SKM-1 treated with dmso at 0.1 percent for 144 hours (cell line): Measurements from ENCODE around the gene PRR5.
A peak's percentile ranks its signal among the peaks of the same experiment; 100 is the strongest.

ENCODE experiments used
- DNase-seq: peaks from one replicate; lab custom pipeline; 2025; ENCODE audit not compliant: unreplicated experiment; lab: John Stamatoyannopoulos, UW

PRR5 gene

DNA sequence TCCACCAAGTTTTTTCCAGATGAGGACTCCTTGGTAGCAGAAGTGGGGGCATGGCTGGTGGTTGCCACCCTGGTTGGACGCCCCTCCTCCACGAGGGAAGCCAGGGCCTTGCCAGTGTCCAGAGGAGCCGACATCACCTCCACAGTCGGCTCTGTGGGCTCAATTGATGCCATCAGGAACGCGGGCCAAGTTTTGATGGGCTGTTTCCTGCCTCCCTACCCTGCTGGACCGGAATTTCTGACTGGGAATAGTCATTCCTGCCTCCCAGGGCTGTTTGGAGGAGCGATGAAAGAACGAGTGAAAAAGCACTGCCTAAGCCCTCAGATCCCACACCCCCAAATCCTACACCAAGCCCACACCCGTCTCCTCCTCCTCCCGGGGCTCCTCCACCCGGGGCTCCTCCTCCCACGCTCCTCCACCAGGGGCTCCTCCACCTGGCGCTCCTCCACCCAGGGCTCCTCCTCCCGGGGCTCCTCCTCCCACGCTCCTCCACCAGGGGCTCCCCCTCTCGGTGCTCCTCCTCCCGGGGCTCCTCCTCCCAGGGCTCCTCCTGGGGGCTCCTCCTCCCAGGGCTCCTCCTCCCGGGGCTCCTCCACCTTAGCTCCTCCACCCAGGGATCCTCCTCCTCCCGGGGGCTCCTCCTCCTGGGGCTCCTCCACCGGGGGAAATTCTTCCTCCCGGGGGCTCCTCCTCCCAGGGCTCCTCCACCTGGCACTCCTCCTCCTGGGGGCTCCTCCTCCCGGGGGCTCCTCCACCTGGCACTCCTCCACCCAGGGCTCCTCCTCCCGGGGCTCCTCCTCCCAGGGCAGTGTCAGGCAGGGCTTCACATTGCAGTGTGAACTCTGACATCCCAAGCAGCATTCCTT is 10.0 kb upstream of the PRR5 start:
- DNase-seq: no peak

GRCh38 chr22:44692662-44693007 is 9.4 kb upstream of the PRR5 start:
- no peak for DNase-seq

DNA sequence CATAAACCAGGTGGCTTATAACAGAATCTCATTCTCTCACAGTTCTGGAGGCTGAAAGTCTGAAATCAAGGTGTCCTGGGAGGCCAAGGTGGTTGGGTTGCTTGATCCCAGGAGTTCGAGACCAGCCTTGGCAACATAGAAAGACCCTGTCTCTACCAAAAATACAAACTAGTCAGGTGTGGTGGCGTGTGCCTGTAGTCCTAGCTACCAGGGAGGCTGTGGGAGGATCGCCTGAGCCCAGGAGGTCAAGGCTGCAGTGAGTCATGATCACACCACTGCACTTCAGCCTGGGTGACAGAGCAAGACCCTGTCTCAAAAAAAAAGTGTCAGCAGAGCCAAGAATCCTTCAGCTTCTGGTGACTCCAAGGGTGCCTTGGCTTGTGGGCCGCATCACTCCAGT is 8.9 kb upstream of the PRR5 start:
- DNase-seq: no peak

DNA sequence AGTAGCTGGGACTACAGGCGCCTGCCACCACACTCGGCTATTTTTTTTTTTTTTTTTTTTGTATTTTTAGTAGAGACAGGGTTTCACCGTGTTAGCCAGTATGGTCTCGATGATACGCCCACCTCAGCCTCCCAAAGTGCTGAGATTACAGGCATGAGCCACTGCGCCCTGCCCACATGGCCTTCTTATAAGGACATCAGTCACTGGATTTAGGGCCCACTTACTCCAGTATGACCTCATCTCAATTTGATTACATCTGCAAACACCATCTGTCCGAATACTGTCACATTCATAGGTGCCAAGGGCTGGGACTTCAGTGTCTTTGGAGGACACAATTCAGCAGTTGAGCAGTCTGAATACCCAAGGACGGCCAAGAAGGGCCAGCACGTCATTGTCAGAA is 8.2 kb upstream of the PRR5 start:
- no peak for DNase-seq

DNA sequence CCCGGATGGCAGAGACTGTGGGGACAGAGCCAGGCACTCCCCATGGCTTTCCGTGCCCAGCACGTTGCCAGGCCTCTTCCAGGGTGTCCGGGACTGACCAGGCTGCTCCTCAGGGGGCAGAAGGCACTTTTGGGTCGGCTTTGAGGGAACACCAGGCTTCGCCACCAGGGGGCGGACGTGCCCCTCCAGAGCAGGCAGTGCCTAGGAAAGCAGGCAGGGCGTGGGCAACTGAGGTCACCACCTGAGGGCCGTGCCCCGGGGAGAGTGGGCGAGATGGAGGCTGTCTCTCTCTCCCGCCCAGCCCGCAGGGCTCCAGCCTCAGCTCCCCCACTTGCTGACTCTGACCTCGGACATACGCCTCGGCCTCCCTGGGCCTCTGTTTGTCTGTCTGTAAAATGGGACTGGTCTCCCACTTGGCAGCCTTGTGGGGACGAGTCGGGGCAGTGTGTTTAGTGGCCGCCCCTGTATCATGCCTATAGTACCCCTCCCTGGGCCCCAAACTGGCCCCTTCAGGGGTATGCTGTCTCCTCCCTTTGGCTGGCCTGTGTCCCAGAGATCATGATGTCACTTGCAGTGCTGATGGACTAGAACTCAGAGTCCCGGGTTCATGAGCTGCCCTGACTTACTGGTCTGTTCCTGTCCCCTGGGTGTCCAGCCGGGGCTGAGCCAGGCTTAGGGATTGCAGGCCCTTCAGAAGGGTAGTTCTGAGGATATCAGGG is 4.4 kb upstream of the PRR5 start:
- DNase-seq: peak; percentile 50

DNA sequence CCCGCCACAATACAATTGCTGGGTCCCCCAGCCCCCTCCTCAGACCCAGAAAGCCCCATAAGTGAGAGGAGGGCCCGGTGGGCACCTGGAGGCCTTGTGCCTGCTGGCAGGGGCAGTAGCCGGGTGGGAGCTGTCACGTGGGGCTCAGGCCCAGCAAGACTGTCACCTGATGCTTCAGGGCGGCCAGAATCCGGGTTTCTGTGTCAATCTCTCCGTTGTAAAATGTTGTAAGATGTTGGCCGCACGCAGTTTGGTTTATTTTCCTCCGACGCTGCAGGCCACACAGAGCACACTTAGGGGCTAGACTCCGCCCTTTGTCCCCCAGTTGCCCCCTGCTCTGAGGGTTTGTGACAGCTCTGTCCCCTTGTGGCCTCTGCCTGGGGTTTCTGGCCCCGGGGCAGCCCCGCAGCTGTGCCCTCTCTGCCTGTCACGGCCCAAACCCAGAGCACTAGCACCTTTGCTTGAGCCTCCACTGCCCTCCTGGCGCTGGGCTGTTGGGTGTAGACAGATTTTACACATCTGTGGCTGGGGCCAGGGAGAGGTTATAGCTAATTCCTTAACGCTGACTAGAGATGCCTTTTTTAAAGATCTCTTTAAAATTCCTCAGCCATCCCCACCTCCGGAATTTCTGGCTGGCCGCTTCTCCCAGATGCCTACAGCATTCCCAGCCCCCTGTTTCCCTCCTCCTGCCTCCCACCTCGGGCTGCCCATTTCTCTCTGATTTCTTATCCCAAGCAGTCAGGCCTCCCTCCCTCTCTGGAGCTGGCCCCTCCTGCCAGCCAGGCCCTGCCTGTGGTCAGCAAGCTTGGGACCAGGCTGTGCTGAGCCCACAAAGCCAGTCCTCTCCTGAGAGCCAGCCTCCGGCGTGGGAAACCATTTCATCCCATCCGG is 3.2 kb upstream of the PRR5 start:
- no peak for DNase-seq

GRCh38 chr22:44700456-44700855 is 1.5 kb upstream of the PRR5 start:
- DNase-seq: no peak

GRCh38 chr22:44701187-44701790 is 715 bp upstream of the PRR5 start:
- no peak for DNase-seq

GRCh38 chr22:44702479-44703198 is 635 bp downstream of the PRR5 start:
- no peak for DNase-seq

- no peak for DNase-seq
Observed at GRCh38 chr22:44703255-44703870, 1.4 kb downstream of the PRR5 start.

DNA sequence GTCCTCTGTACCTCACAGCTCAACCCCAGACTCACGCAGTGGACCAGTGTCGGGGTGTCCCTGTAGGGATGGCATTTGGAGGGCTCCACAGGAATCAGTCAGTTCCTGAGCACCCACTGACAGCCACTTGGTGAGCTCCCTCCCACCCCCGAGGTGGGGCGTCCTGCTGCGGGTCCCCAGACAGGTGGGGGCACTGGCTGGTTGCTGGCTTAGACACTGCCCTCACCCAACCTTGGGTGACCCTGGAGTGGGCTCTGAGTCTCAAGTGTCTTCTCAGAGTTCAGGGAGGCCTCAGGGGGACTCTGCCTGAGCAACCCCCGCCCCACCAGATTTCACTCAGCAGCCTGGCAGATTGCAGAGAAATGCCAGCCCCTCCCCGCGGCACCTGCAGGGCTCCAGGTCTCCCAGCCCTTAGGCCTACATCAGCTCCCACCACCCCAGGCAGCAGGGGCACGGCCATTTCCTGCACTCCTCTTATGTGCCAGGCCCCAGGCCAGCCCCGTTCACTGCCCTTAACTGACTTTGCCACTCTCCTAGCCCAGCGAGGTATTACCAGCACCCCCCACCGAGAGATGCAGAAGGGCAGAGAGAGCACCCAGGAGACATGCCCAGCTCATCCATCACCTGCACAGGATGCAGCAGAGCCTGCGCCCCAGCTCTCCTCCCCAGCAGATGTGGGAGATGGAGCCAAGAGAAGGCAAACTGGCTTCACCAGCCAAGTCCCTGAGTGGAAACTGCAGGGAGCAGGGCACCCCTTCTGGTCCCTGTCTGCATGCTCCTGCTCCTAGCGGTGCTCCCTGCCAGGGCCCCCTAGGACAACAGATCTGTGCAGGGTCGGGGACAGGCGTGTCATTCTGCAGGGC is 2.4 kb downstream of the PRR5 start:
- DNase-seq: no peak

- no peak for DNase-seq
Observed at GRCh38 chr22:44705022-44705297, 3.0 kb downstream of the PRR5 start.

- no peak for DNase-seq
Observed at GRCh38 chr22:44706488-44706887, 4.5 kb downstream of the PRR5 start.

DNA sequence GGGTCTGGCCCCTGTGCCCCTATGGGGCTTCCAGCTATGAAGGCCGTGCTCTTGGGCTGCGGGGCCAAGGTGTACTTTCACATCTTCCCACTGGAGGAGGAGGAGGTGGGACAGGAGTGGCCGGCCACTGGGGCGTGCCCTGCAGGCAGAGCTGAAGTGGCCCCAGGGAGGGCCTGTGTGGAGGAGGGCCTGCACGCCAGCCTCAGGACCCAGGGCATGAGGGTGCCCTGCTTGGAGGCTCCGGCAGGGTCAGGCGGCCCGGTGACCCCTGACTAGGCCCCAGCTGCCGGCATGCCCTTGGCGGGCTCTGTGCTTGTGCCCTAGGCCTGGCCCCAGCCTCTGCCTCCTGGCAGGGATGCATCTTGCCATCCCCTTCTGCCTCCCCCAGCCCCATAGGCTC is 5.2 kb downstream of the PRR5 start:
- DNase-seq: no peak

GRCh38 chr22:44707752-44708151 is 5.7 kb downstream of the PRR5 start:
- no peak for DNase-seq

- DNase-seq: no peak
Observed at GRCh38 chr22:44709881-44710392, 7.9 kb downstream of the PRR5 start.

- DNase-seq: no peak
Observed at GRCh38 chr22:44710474-44711240, 8.7 kb downstream of the PRR5 start.

- no peak for DNase-seq
Observed at GRCh38 chr22:44711241-44711560, 9.2 kb downstream of the PRR5 start.
